HepG2 (cell line): ENCODE measurements around the gene STK11. TPM values are rescaled to one million over a fixed set of nuclear protein-coding genes. Genes with fewer than 3 reads are reported as not detected.
"Not testable (repeated sequence)": the region's sequence is repeated elsewhere in the genome, so short reads cannot be mapped to it uniquely, and the experiment has no call there.

ENCODE experiments used
- AKAP8 ChIP-seq: sonication (generic); formaldehyde crosslinking; IDR thresholded peaks from 2 replicates; pipeline ENCODE4 v1.5.1; 2020; ENCODE audit warnings: mild to moderate bottlenecking, missing genetic modification reagents
- BORCS8-MEF2B ChIP-seq: sonication (generic); formaldehyde crosslinking; IDR thresholded peaks from 2 replicates; pipeline ENCODE4 v1.8.0; 2022; ENCODE audit warnings: mild to moderate bottlenecking, missing genetic modification reagents
- GABPA ChIP-seq, 2 experiments: IDR thresholded peaks; 2 replicates each; pipeline ENCODE4 v1.6.1; 2011 to 2016; ENCODE audit warnings: low read depth in 2 of 2, low read length in 1 of 2, missing biosample characterization in 1 of 2, missing genetic modification characterization in 1 of 2
- GFI1 ChIP-seq: sonication (generic); formaldehyde crosslinking; IDR thresholded peaks from 2 replicates; pipeline ENCODE4 v1.5.0; 2020; ENCODE audit warnings: missing genetic modification reagents, mild to moderate bottlenecking, borderline replicate concordance
- HOXA3 ChIP-seq: sonication (generic); formaldehyde crosslinking; IDR thresholded peaks from 2 replicates; pipeline ENCODE4 v1.5.0; 2020; ENCODE audit warnings: missing genetic modification reagents
- MTA1 ChIP-seq: sonication (generic); formaldehyde crosslinking; IDR thresholded peaks from 2 replicates; pipeline ENCODE4 v1.4.0; 2020; ENCODE audit warnings: missing genetic modification reagents, mild to moderate bottlenecking, borderline replicate concordance
- PHF21A ChIP-seq: sonication (generic); formaldehyde crosslinking; IDR thresholded peaks from 2 replicates; pipeline ENCODE4 v1.5.0; 2020; ENCODE audit warnings: mild to moderate bottlenecking, missing genetic modification reagents
- RBM22 ChIP-seq: fragments of 200-400 bp; formaldehyde crosslinking; optimal IDR thresholded peaks from 2 replicates; pipeline ENCODE3; 2017; ENCODE audit warnings: mild to moderate bottlenecking, low read length, moderate library complexity
- SIN3A ChIP-seq: IDR thresholded peaks from 2 replicates; pipeline ENCODE4 v1.6.1; 2011; ENCODE audit warnings: low read depth, mild to moderate bottlenecking, control low read depth, low read length, borderline replicate concordance
- SP4 ChIP-seq: sonication (generic); formaldehyde crosslinking; IDR thresholded peaks from 2 replicates; pipeline ENCODE4 v1.8.1; 2023; ENCODE audit warnings: mild to moderate bottlenecking, missing genetic modification reagents
- SPEN ChIP-seq: sonication (generic); formaldehyde crosslinking; IDR thresholded peaks from 2 replicates; pipeline ENCODE4 v1.5.1; 2020; ENCODE audit warnings: low read depth, mild to moderate bottlenecking, missing genetic modification reagents
- TBX3 ChIP-seq: fragments of 450-650 bp; IDR thresholded peaks from 2 replicates; pipeline ENCODE4 v1.6.1; 2017; ENCODE audit warnings: antibody characterized with exemption, mild to moderate bottlenecking, inconsistent platforms, borderline replicate concordance
- THAP9 ChIP-seq: sonication (generic); formaldehyde crosslinking; IDR thresholded peaks from 2 replicates; pipeline ENCODE4; 2020; ENCODE audit warnings: missing genetic modification reagents, mild to moderate bottlenecking, borderline replicate concordance
- TOPORS ChIP-seq: sonication (generic); formaldehyde crosslinking; IDR thresholded peaks from 2 replicates; pipeline ENCODE4 v1.8.0; 2023; ENCODE audit warnings: mild to moderate bottlenecking, missing genetic modification reagents
- ZBTB37 ChIP-seq: sonication (generic); formaldehyde crosslinking; IDR thresholded peaks from 2 replicates; pipeline ENCODE4 v1.4.0; 2020; ENCODE audit warnings: mild to moderate bottlenecking, missing genetic modification reagents
- ZNF263 ChIP-seq: sonication (generic); formaldehyde crosslinking; IDR thresholded peaks from 2 replicates; pipeline ENCODE4 v1.4.0; 2020; ENCODE audit warnings: missing genetic modification reagents
- ZNF350 ChIP-seq: sonication (generic); formaldehyde crosslinking; IDR thresholded peaks from 2 replicates; pipeline ENCODE4 v1.4.0; 2020; ENCODE audit warnings: mild to moderate bottlenecking, low read depth, missing genetic modification reagents, borderline replicate concordance
- ZNF574 ChIP-seq: sonication (generic); formaldehyde crosslinking; IDR thresholded peaks from 2 replicates; pipeline ENCODE4 v1.4.0; 2020; ENCODE audit warnings: missing genetic modification reagents
- ZSCAN21 ChIP-seq: sonication (generic); formaldehyde crosslinking; IDR thresholded peaks from 2 replicates; pipeline ENCODE4 v1.8.0; 2022; ENCODE audit warnings: mild to moderate bottlenecking, missing genetic modification reagents, moderate library complexity, borderline replicate concordance
- ZSCAN25 ChIP-seq: sonication (generic); formaldehyde crosslinking; IDR thresholded peaks from 2 replicates; pipeline ENCODE4 v1.8.0; 2022; ENCODE audit warnings: mild to moderate bottlenecking, missing genetic modification reagents
- polyA plus RNA-seq, 8 experiments: library from polyadenylated mRNA; depleted of rRNA in 3 of 8; stranded (reverse) in 7 of 8; unstranded in 1 of 8; fragments of >200 nt; fragmentation: Illumina TruSeq in 4 of 8; extraction: Trizol in 4 of 8; gene quantifications; 2 replicates each; pipeline versions ENCODE4 v1.2.1 to v1.2.3, GENCODE V29; 2011 to 2016; ENCODE audit warnings: low read depth in 4 of 8, missing spikeins in 1 of 8, mixed read lengths in 1 of 8; ENCODE audit not compliant: insufficient read depth in 1 of 8
- total RNA-seq, 5 experiments: library from RNA; depleted of rRNA; stranded (reverse); fragments of >200 nt; fragmentation: Illumina TruSeq; extraction: Trizol; gene quantifications; 2 replicates each; pipeline ENCODE4 v1.2.3, GENCODE V29; 2016; ENCODE audit warnings: low read depth in 1 of 5

The STK11 gene
- total and polyA plus RNA-seq, 2 of the 13 experiments (the other 11 are each of a cell fraction or from before 2014, with no cell fraction given): 27.5 to 43.6 TPM

GRCh38 chr19:1246265-1247087 lies 40.9 kb downstream of the STK11 start (continued):
- TF ChIP-seq SIN3A: 0 out of 2 replicates have a peak, but pooled peaks have one; percentile 38
- peak; percentile 73 for TF ChIP-seq ZNF350 (CRISPR knock-in tag)
- peak; percentile 45; the same call in 1 of the 2 replicates for TF ChIP-seq SPEN
- 0 out of 2 replicates have a peak, but pooled peaks have one; percentile 16 for TF ChIP-seq SP4
- TF ChIP-seq TBX3: peak; percentile 16; the same call in 1 of the 2 replicates
- not testable (repeated sequence) for TF ChIP-seq GABPA (IDR thresholded peaks at IDR 0.05; ENCODE audit: low read depth, low read length)
- TF ChIP-seq GABPA (CRISPR knock-in tag; IDR thresholded peaks at IDR 0.05; ENCODE audit: low read depth): peak; percentile 40; the same call in 1 of the 2 replicates
- peak; percentile 72 for TF ChIP-seq RBM22
- TF ChIP-seq TOPORS (CRISPR knock-in tag): 0 out of 2 replicates have a peak, but pooled peaks have one; percentile 27
- 0 out of 2 replicates have a peak, but pooled peaks have one; percentile 34 for TF ChIP-seq ZBTB37 (CRISPR knock-in tag)
- 0 out of 2 replicates have a peak, but pooled peaks have one; percentile 19 for TF ChIP-seq ZSCAN21 (CRISPR knock-in tag)
- peak; percentile 74; the same call in 1 of the 2 replicates for TF ChIP-seq HOXA3 (CRISPR knock-in tag)
- TF ChIP-seq ZNF263: 0 out of 2 replicates have a peak, but pooled peaks have one; percentile 43
- TF ChIP-seq GFI1 (CRISPR knock-in tag): peak; percentile 60; the same call in 1 of the 2 replicates
- peak; percentile 86 for TF ChIP-seq PHF21A (CRISPR knock-in tag)
- peak; percentile 26; the same call in 1 of the 2 replicates for TF ChIP-seq ZSCAN25 (CRISPR knock-in tag)
- peak; percentile 51; the same call in 1 of the 2 replicates for TF ChIP-seq MTA1 (CRISPR knock-in tag)
- TF ChIP-seq AKAP8 (CRISPR knock-in tag): peak; percentile 92; the same call in 1 of the 2 replicates
- TF ChIP-seq BORCS8-MEF2B (CRISPR knock-in tag): 0 out of 2 replicates have a peak, but pooled peaks have one; percentile 13
- TF ChIP-seq ZNF574 (CRISPR knock-in tag): peak; percentile 30; the same call in 1 of the 2 replicates
- peak; percentile 70 for TF ChIP-seq THAP9 (CRISPR knock-in tag)
